Glutamatergic neuron (in vitro differentiated cells): ENCODE measurements around the gene DRAXIN. TPM values are rescaled to one million over a fixed set of nuclear protein-coding genes. Genes with fewer than 3 reads are reported as not detected.

Source experiments
- DNase-seq: peaks from one replicate; pipeline ENCODE4 v3.0.0; 2022
- H3K27ac Mint-ChIP-seq: one replicate; pipeline ENCODE4 v1.8.0; 2020; ENCODE audit warnings: mild to moderate bottlenecking, mixed read lengths, inconsistent platforms; ENCODE audit not compliant: unreplicated experiment
- H3K27me3 Mint-ChIP-seq: one replicate; pipeline ENCODE4 v1.8.0; 2020; ENCODE audit warnings: mild to moderate bottlenecking, moderate library complexity, mixed read lengths, inconsistent platforms; ENCODE audit not compliant: unreplicated experiment
- H3K36me3 Mint-ChIP-seq: one replicate; pipeline ENCODE4 v1.8.0; 2020; ENCODE audit warnings: mild to moderate bottlenecking, mixed read lengths, inconsistent platforms; ENCODE audit not compliant: unreplicated experiment
- H3K4me1 Mint-ChIP-seq: one replicate; pipeline ENCODE4 v1.8.0; 2020; ENCODE audit warnings: mild to moderate bottlenecking, low read depth, mixed read lengths, inconsistent platforms; ENCODE audit not compliant: unreplicated experiment
- H3K4me3 Mint-ChIP-seq: one replicate; pipeline ENCODE4 v1.8.0; 2020; ENCODE audit warnings: mild to moderate bottlenecking, mixed read lengths, inconsistent platforms; ENCODE audit not compliant: unreplicated experiment
- H3K9me3 Mint-ChIP-seq: one replicate; pipeline ENCODE4 v1.8.0; 2020; ENCODE audit warnings: mild to moderate bottlenecking, moderate library complexity, mixed read lengths, inconsistent platforms; ENCODE audit not compliant: unreplicated experiment
- CTCF ChIP-seq: fragments of 200-600 bp; sonication (generic); IDR thresholded peaks from one replicate; pipeline ENCODE4 v1.5.0; 2021; ENCODE audit not compliant: partially characterized antibody, unreplicated experiment
- total RNA-seq: library from RNA; stranded (reverse); fragmentation: NEBNext Ultra II Directional; extraction: Animal tissue kit (Norgen Biotek cat#: 25700); gene quantifications from one replicate; pipeline ENCODE4 v1.2.1, GENCODE V29; 2021; ENCODE audit not compliant: unreplicated experiment

The DRAXIN gene
- total RNA-seq, 1 donor from 2014 or later = 111 TPM

- H3K9me3 Mint-ChIP-seq = peaks cover 7% of the 10 kb centered on the region
- DNase-seq = no peak
- TF ChIP-seq CTCF = no peak
- H3K4me3 Mint-ChIP-seq = no peak overlapping the region
- H3K27me3 Mint-ChIP-seq = peaks cover 8% of the 10 kb centered on the region
- H3K36me3 Mint-ChIP-seq = no peaks in the 10 kb centered on the region
- H3K4me1 Mint-ChIP-seq = peaks cover 9% of the 10 kb centered on the region
- no peak overlapping the region for H3K27ac Mint-ChIP-seq
These were observed 42.3 kb upstream of the DRAXIN start for GRCh38 chr1:11649237-11649623.

- H3K4me3 Mint-ChIP-seq = peak overlapping the region; percentile 25
- no peak for DNase-seq
- TF ChIP-seq CTCF = no peak
- no peak overlapping the region for H3K27ac Mint-ChIP-seq
- no peaks in the 10 kb centered on the region for H3K36me3 Mint-ChIP-seq
- peaks cover 7% of the 10 kb centered on the region for H3K9me3 Mint-ChIP-seq
- peaks cover 8% of the 10 kb centered on the region for H3K27me3 Mint-ChIP-seq
- peaks cover 9% of the 10 kb centered on the region for H3K4me1 Mint-ChIP-seq
These were observed 41.7 kb upstream of the DRAXIN start for GRCh38 chr1:11649624-11650330.

GRCh38 chr1:11650331-11650991, 41.0 kb upstream of the DRAXIN start:
- peak overlapping the region; percentile 8 for H3K27ac Mint-ChIP-seq
- H3K9me3 Mint-ChIP-seq = peaks cover 4% of the 10 kb centered on the region
- peak; percentile 86 for DNase-seq
- peak; percentile 21 for TF ChIP-seq CTCF
- no peaks in the 10 kb centered on the region for H3K36me3 Mint-ChIP-seq
- H3K27me3 Mint-ChIP-seq = peaks cover 8% of the 10 kb centered on the region
- peaks cover 9% of the 10 kb centered on the region for H3K4me1 Mint-ChIP-seq
- H3K4me3 Mint-ChIP-seq = peak overlapping the region; percentile 71

- H3K27ac Mint-ChIP-seq = peak overlapping the region; percentile 8
- no peak for TF ChIP-seq CTCF
- no peaks in the 10 kb centered on the region for H3K36me3 Mint-ChIP-seq
- DNase-seq = no peak
- peaks cover 6% of the 10 kb centered on the region for H3K9me3 Mint-ChIP-seq
- peaks cover 10% of the 10 kb centered on the region for H3K27me3 Mint-ChIP-seq
- peak overlapping the region; percentile 71 for H3K4me3 Mint-ChIP-seq
- peaks cover 9% of the 10 kb centered on the region for H3K4me1 Mint-ChIP-seq
These were observed 40.5 kb upstream of the DRAXIN start for GRCh38 chr1:11651017-11651416.

- Mint-ChIP-seq H3K27ac (peak overlapping the region; percentile 33), H3K27me3 (peaks cover 10% of the 10 kb centered on the region), H3K9me3 (peaks cover 6% of the 10 kb centered on the region), H3K36me3 (no peaks in the 10 kb centered on the region), H3K4me1 (peaks cover 9% of the 10 kb centered on the region), H3K4me3 (peak overlapping the region; percentile 16)
- DNase-seq = no peak
- no peak for TF ChIP-seq CTCF
These were observed 39.2 kb upstream of the DRAXIN start for GRCh38 chr1:11652203-11652780.
